Chondrocyte (in vitro differentiated cells): ENCODE data around the gene CEP85L. TPM values are rescaled to one million over a fixed set of nuclear protein-coding genes. Genes with fewer than 3 reads are reported as not detected.

Experiments
- DNase-seq: peaks from one replicate; pipeline ENCODE4 v3.0.0; 2021; ENCODE audit warnings: mixed read lengths, low spot score
- H3K27ac Mint-ChIP-seq: one replicate; pipeline ENCODE4 v1.8.0; 2021; ENCODE audit warnings: mild to moderate bottlenecking, moderate library complexity, mixed read lengths; ENCODE audit not compliant: unreplicated experiment
- H3K27me3 Mint-ChIP-seq: 2 replicates; pipeline ENCODE4 v1.8.0; 2021; ENCODE audit warnings: low read depth, mixed read lengths
- H3K36me3 Mint-ChIP-seq: 2 replicates; pipeline ENCODE4 v1.8.0; 2021; ENCODE audit warnings: low read depth, mixed read lengths
- H3K4me1 Mint-ChIP-seq: 2 replicates; pipeline ENCODE4 v1.8.0; 2021; ENCODE audit warnings: low read depth, mild to moderate bottlenecking, mixed read lengths
- H3K4me3 Mint-ChIP-seq: one replicate; pipeline ENCODE4 v1.8.0; 2021; ENCODE audit warnings: mild to moderate bottlenecking, moderate library complexity, mixed read lengths; ENCODE audit not compliant: unreplicated experiment
- H3K9me3 Mint-ChIP-seq: 2 replicates; pipeline ENCODE4 v1.8.0; 2021; ENCODE audit warnings: low read depth, mixed read lengths
- CTCF ChIP-seq: fragments of 200-600 bp; sonication (generic); IDR thresholded peaks from 2 replicates; pipeline ENCODE4 v1.5.0; 2021; ENCODE audit warnings: antibody characterized with exemption, mild to moderate bottlenecking, moderate library complexity
- long read RNA-seq: library from polyadenylated mRNA; stranded (forward); transcript quantifications from one replicate; pipeline ENCODE4 v2.0.0, GENCODE V29; 2021
- total RNA-seq: library from RNA; stranded (reverse); gene quantifications from 3 replicates; pipeline ENCODE4 v1.2.1, GENCODE V29; 2021

The CEP85L gene
- total RNA-seq, result 9.6 to 11.1 TPM (median 10.4 TPM) in 3 replicates
- long read RNA-seq, full-length matches to known transcripts, result 1 of 1 reads
- long read RNA-seq, partial matches to known transcripts, result 0 of 1 reads
- long read RNA-seq, other reads (novel, unspliced or antisense), result 0 of 1 reads

GRCh38 chr6:118651282-118652050 is at the start of gene CEP85L:
CEP85L (minus strand) TSS chr6:118651591; CDS start chr6:118651269, 322 bp downstream.
- Mint-ChIP-seq H3K27me3 (no peaks in the 10 kb centered on the region), H3K36me3 (no peaks in the 10 kb centered on the region), H3K4me3 (peak within 1 kb of the TSS; percentile 85), H3K9me3 (no peaks in the 10 kb centered on the region), H3K4me1 (peaks cover 25% of the 10 kb centered on the region), H3K27ac (peak within 1 kb of the TSS; percentile 87)
- peak; percentile 96 for DNase-seq
- TF ChIP-seq CTCF, result no peak

GRCh38 chr6:118700531-118700930 is 49.1 kb upstream of the CEP85L start:
- no peaks in the 10 kb centered on the region for H3K9me3 Mint-ChIP-seq
- no peaks in the 10 kb centered on the region for H3K36me3 Mint-ChIP-seq
- no peak overlapping the region for H3K27ac Mint-ChIP-seq
- no peak for TF ChIP-seq CTCF
- H3K27me3 Mint-ChIP-seq, result no peaks in the 10 kb centered on the region
- DNase-seq, result no peak
- no peak overlapping the region for H3K4me3 Mint-ChIP-seq
- H3K4me1 Mint-ChIP-seq, result peaks cover 16% of the 10 kb centered on the region

GRCh38 chr6:118697554-118697953 is 46.2 kb upstream of the CEP85L start:
- no peak overlapping the region for H3K27ac Mint-ChIP-seq
- no peak for TF ChIP-seq CTCF
- H3K36me3 Mint-ChIP-seq, result no peaks in the 10 kb centered on the region
- H3K4me1 Mint-ChIP-seq, result no peaks in the 10 kb centered on the region
- peaks cover 5% of the 10 kb centered on the region for H3K9me3 Mint-ChIP-seq
- H3K27me3 Mint-ChIP-seq, result no peaks in the 10 kb centered on the region
- no peak overlapping the region for H3K4me3 Mint-ChIP-seq
- no peak for DNase-seq

GRCh38 chr6:118696271-118696670 is 44.9 kb upstream of the CEP85L start:
- Mint-ChIP-seq H3K27ac (no peak overlapping the region), H3K4me3 (no peak overlapping the region), H3K4me1 (no peaks in the 10 kb centered on the region), H3K9me3 (peaks cover 5% of the 10 kb centered on the region), H3K36me3 (no peaks in the 10 kb centered on the region), H3K27me3 (no peaks in the 10 kb centered on the region)
- no peak for TF ChIP-seq CTCF
- no peak for DNase-seq

- Mint-ChIP-seq H3K4me3 (no peak overlapping the region), H3K36me3 (peaks cover 1% of the 10 kb centered on the region), H3K4me1 (no peaks in the 10 kb centered on the region), H3K27ac (no peak overlapping the region), H3K27me3 (no peaks in the 10 kb centered on the region), H3K9me3 (peaks cover 5% of the 10 kb centered on the region)
- DNase-seq, result no peak
- TF ChIP-seq CTCF, result no peak
Measured at GRCh38 chr6:118693562-118693961, 42.2 kb upstream of the CEP85L start.
